ENCODE results near the gene TRPV6.

The TRPV6 gene

GRCh38 chr7:142856565-142857245 lies 28.8 kb downstream of the TRPV6 start:
- TF ChIP-seq PPARA (CRISPR knock-in tag; IDR thresholded peaks at IDR 0.05; ENCODE audit: borderline replicate concordance) (no peak), CSDC2 (CRISPR knock-in tag; IDR thresholded peaks at IDR 0.05) (no peak), ISL1 (CRISPR knock-in tag; IDR thresholded peaks at IDR 0.05) (no peak), GLIS3 (CRISPR knock-in tag; IDR thresholded peaks at IDR 0.05) (no peak), ZFP30 (CRISPR knock-in tag; IDR thresholded peaks at IDR 0.05) (no peak), BACH2 (CRISPR knock-in tag; IDR thresholded peaks at IDR 0.05; ENCODE audit: borderline replicate concordance) (no peak), ARNTL (CRISPR knock-in tag; IDR thresholded peaks at IDR 0.05; ENCODE audit: borderline replicate concordance, low read depth) (no peak), ZNF70 (CRISPR knock-in tag; IDR thresholded peaks at IDR 0.05) (no peak), PATZ1 (CRISPR knock-in tag; IDR thresholded peaks at IDR 0.05; ENCODE audit: borderline replicate concordance) (no peak), ZNF8 (CRISPR knock-in tag; IDR thresholded peaks at IDR 0.05) (no peak), ZC3H10 (CRISPR knock-in tag; IDR thresholded peaks at IDR 0.05) (no peak), CSRNP3 (CRISPR knock-in tag; IDR thresholded peaks at IDR 0.05) (no peak), CREB5 (CRISPR knock-in tag; IDR thresholded peaks at IDR 0.05; ENCODE audit: low read depth) (no peak)
- ATAC-seq: no peak

GRCh38 chr7:142855756-142856564 lies 29.6 kb downstream of the TRPV6 start:
- ATAC-seq: no peak
- TF ChIP-seq ZNF565 (CRISPR knock-in tag; conservative IDR thresholded peaks at IDR 0.05; ENCODE audit: low read depth) (no peak), ZNF70 (CRISPR knock-in tag; IDR thresholded peaks at IDR 0.05) (no peak), CSDC2 (CRISPR knock-in tag; IDR thresholded peaks at IDR 0.05) (no peak), RARB (CRISPR knock-in tag; IDR thresholded peaks at IDR 0.05) (no peak), ARNTL (CRISPR knock-in tag; IDR thresholded peaks at IDR 0.05; ENCODE audit: borderline replicate concordance, low read depth) (no peak), CREB5 (CRISPR knock-in tag; IDR thresholded peaks at IDR 0.05; ENCODE audit: low read depth) (no peak), TOX (CRISPR knock-in tag; IDR thresholded peaks at IDR 0.05; ENCODE audit: borderline replicate concordance) (no peak), BACH2 (CRISPR knock-in tag; IDR thresholded peaks at IDR 0.05; ENCODE audit: borderline replicate concordance) (no peak), PATZ1 (CRISPR knock-in tag; IDR thresholded peaks at IDR 0.05; ENCODE audit: borderline replicate concordance) (no peak), OSR1 (CRISPR knock-in tag; IDR thresholded peaks at IDR 0.05) (no peak)

- peak; percentile 1; the same call in 2 of the 3 replicates for ATAC-seq
- TF ChIP-seq SNAI2 (CRISPR knock-in tag; IDR thresholded peaks at IDR 0.05) (no peak), TOX (CRISPR knock-in tag; IDR thresholded peaks at IDR 0.05; ENCODE audit: borderline replicate concordance) (no peak), TSHZ2 (CRISPR knock-in tag; IDR thresholded peaks at IDR 0.05) (no peak), BACH2 (CRISPR knock-in tag; IDR thresholded peaks at IDR 0.05; ENCODE audit: borderline replicate concordance) (no peak), OSR1 (CRISPR knock-in tag; IDR thresholded peaks at IDR 0.05) (no peak), PPARA (CRISPR knock-in tag; IDR thresholded peaks at IDR 0.05; ENCODE audit: borderline replicate concordance) (no peak), POU6F1 (CRISPR knock-in tag; IDR thresholded peaks at IDR 0.05; ENCODE audit: borderline replicate concordance, low read depth) (no peak), GLIS3 (CRISPR knock-in tag; IDR thresholded peaks at IDR 0.05) (no peak), ESRRG (CRISPR knock-in tag; IDR thresholded peaks at IDR 0.05) (no peak)
These were observed 30.3 kb downstream of the TRPV6 start for GRCh38 chr7:142855114-142855743.

All from SK-N-SH treated with all-trans-retinoic acid at 6 μM for 48 hours (cell line).